ENCODE measurements around the gene PSMD4.

- TF ChIP-seq CTCF (IDR thresholded peaks at IDR 0.05 in 8 of 11, conservative IDR thresholded peaks at IDR 0.05 in 3 of 11): no peak
- no peak for TF ChIP-seq POLR2A (IDR thresholded peaks at IDR 0.05)
- TF ChIP-seq POLR2AphosphoS5 (IDR thresholded peaks at IDR 0.05): no peak
These were observed 22.7 kb downstream of the PSMD4 start for GRCh38 chr1:151277249-151277648.
